ENCODE measurements around the gene AGAP1.

Gene AGAP1

GRCh38 chr2:235651643-235652042 lies 157.8 kb downstream of the AGAP1 start:
- no peak for DNase-seq (ENCODE audit: extremely low spot score)
- no peak for TF ChIP-seq CTCF (IDR thresholded peaks at IDR 0.05; ENCODE audit: control extremely low read depth, extremely low read depth, low read depth, missing control alignments)
- ChIA-PET POLR2A (no interaction called here), CTCF (interaction anchor here (0.8 kb wide), 1 partner anchor 95 kb away, joined by 3 read pairs; no protein-coding TSS in a partner anchor)

GRCh38 chr2:235654103-235654813 lies 160.4 kb downstream of the AGAP1 start:
- DNase-seq (ENCODE audit: extremely low spot score): no peak
- CTCF ChIA-PET: interaction anchor here (1.1 kb wide), 1 partner anchor 22 kb away, joined by 3 read pairs; no protein-coding TSS in a partner anchor
- POLR2A ChIA-PET: no interaction called here
- no peak for TF ChIP-seq CTCF (IDR thresholded peaks at IDR 0.05; ENCODE audit: control extremely low read depth, extremely low read depth, low read depth, missing control alignments)

- no peak for TF ChIP-seq CTCF (IDR thresholded peaks at IDR 0.05; ENCODE audit: control extremely low read depth, extremely low read depth, low read depth, missing control alignments)
- POLR2A ChIA-PET: no interaction called here
- CTCF ChIA-PET: interaction anchor here (1.3 kb wide), 1 partner anchor 9 kb away, joined by 4 read pairs; no protein-coding TSS in a partner anchor
- DNase-seq (ENCODE audit: extremely low spot score): no peak
These were observed 164.7 kb downstream of the AGAP1 start for GRCh38 chr2:235658351-235659174.

- ChIA-PET CTCF (no interaction called here), POLR2A (no interaction called here)
- DNase-seq (ENCODE audit: extremely low spot score): no peak
- TF ChIP-seq CTCF (IDR thresholded peaks at IDR 0.05; ENCODE audit: control extremely low read depth, extremely low read depth, low read depth, missing control alignments): no peak
These were observed 166.0 kb downstream of the AGAP1 start for GRCh38 chr2:235659767-235660322.

GRCh38 chr2:235660484-235661082 lies 166.7 kb downstream of the AGAP1 start:
- ChIA-PET CTCF (no interaction called here), POLR2A (no interaction called here)
- TF ChIP-seq CTCF (IDR thresholded peaks at IDR 0.05; ENCODE audit: control extremely low read depth, extremely low read depth, low read depth, missing control alignments): no peak
- no peak for DNase-seq (ENCODE audit: extremely low spot score)

Measured in GM10248 (cell line).